NCI-H187 (cell line): ENCODE measurements around the gene HOOK1.
"Not testable (repeated sequence)": the region's sequence is repeated elsewhere in the genome, so short reads cannot be mapped to it uniquely, and the experiment has no call there.

Experiments
- DNase-seq, 2 experiments: peaks; one replicate each; lab custom pipeline; 2025; lab: John Stamatoyannopoulos, UW

Gene HOOK1

DNA sequence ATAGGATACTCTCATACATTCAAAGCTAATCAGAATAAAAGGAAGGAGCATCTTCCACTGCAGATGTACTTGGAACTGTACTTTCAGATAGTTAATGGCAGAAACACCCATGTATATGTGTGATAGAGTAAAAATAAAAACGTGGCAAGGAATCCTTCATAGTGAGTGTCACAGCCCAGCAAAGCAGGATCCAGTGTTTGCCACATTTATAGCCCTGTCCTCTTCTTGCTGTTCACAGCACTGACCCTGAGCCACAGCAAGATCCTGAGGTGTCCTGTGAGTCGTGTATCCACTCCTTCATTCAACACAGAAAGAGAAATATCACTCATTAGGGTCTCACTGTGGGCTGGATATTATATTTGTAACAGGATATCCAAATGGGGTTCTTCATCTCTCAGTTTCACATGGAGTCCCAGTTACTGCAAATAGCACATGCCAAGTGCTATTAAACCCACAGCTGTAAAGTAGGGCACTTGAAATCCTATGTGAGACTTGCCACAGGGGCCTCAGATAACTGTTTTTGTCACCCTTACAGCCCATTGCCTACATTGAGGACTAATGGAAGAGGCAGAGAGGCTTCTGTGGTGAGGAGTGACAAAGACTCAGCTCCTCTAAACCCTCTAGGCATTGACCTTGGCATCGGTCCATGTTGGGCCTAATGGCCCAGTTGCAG, 70.5 kb downstream of the HOOK1 start:
- no peak for DNase-seq

DNA sequence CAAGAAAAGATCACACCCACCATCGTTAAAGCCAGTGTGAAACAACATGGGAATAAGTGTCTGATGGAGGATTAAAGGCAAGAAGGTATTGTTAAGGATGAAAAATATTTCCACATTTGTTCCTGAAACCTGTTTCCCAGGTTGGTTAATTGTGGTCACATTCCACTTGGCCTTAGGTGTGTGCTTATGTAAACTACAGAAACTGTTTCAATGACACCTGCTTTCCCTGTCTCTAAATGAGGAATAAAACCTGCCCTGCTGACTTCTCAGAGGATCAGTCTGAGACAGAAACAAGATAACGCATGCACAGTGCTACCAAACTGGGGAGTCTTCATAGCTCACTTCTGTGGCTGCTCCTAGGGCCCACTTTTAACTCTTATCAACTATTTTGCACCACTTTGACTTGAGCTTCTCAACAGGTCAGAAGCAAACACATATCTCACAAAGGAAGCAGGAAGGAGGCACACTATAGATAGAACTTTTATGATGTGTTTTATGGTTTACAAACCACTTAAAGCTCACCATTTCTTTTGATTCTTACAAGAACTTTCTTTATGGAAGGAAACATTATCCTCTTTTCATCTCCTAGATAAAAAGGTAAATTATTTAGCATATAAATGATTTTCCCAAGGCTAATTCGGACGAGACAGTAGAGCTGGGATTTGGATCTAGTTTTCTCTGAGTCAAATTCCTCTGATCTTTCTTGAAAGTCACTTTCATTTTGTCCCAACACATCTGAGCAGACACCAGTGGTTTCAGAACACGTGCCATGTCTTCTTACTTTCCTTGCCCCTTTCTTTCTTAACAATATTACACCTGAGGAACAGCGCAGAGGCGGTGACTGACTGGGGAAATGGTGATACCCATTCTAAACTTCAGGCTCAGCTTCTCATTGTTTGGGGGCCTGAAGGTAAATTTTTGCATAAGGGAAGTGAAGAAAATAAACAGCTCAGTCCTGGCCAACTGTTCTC, 78.4 kb downstream of the HOOK1 start:
- no peak for DNase-seq

DNA sequence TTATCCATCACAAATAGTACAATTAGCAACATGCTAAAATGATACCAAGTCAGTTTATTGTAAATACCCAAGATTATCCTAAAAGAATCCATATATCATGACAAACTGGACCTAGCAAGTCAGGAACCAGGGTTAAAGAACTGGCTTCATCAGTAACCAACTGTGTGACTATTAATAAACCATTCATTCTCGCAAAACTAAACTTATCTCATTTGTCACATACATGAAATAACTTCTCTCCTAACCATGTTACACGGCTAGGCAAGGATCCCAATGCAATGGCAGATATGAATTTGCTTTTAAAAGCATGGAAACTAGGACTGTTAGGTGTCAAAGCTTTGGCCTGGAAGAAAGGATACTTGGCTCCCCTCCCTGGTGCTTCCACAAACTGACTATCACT, 82.4 kb downstream of the HOOK1 start:
- DNase-seq, result no peak

DNA sequence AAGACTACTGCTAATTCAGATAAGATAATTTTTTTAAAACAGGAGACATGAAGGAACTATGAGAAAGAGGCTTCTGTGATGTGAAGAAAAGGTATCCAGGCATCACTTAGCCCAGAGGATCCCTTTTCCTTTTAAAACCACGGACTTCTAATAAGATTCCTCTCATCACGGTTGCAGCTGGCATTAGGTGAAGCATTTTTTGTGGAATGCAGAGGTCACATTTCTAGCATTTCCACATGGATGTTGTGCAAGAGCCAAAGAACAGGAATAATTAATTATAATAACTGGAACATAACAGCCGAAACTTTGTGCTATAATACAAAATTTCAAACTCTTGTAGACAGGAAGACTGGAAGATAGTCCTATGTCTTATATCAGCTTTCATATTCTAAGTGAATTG, 84.2 kb downstream of the HOOK1 start:
- DNase-seq, result no peak

DNA sequence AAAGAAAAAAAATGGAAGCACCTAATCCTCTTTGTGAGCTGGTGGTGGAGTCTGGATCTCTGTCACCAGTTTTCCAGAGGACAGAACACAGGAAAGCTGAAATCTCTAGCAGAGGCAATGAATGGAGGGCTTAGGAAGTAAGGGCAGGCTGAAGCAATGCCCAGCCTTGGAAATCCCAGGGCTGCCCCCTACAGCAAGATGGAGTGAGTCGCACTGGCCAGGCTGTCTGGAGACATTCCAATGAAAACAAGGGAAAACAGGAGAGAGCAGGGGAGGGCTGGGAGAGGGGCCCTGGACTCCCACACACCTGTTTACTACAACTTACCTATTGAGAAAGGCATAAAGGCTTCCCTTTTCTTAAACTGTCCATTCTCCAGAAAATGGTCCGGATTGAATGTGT, 85.9 kb downstream of the HOOK1 start:
- no peak for DNase-seq

DNA sequence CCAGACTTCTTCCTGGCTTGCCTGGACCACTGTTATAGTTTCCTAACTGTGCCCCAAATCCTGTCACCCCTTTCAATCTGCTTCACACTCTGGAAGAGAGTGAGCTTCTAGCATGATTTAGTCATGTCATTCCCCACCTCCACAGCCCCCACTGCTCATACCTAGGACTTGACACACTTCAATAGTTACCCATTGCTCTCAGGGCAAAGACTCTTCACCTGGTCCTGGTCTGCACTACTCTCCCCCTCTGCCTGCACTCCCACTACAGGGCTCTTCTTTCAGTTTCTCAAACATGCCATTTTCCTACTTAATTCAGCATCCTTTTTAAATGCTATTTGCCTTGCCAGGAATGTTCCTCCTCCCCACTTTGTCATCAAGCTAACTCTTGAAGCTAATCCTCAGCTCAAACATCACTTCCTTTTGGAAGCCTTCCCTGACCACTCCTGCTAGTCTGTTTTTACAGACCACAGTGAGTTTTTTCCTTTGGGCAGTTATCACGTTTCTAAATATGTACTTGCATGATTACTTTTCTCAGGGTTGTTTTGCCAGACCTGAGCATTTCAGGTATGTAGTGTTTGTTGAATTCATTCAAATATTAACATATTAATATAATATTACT, 87.1 kb downstream of the HOOK1 start:
- DNase-seq, result no peak

DNA sequence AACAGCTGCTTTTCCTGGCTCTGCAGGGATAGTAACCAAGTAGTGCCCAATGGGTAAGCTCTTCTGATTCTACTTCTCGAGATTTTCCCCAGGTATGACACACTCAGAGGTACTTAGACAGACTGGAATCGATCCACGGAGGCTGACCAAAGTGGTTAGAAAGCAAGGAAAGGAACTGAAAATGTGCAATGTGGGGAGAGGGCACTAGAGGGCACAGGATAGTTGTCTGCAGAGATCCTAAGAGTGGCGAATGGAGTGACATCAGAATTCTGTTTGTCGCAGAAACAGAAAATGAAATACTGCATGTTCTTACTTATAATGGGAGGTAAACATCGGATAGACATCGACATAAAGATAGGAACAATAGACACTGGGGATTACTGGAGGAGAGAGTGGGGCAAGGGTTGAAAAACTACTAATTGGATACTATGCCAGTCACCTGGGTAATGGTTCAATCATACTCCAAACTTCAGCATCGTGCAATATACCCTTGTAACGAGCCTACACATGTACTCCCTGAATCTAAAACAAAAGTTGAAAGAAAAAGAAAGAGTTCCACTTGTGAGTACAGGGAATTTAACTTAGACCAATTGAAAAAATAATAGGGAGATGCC, 88.5 kb downstream of the HOOK1 start:
- no peak for DNase-seq

DNA sequence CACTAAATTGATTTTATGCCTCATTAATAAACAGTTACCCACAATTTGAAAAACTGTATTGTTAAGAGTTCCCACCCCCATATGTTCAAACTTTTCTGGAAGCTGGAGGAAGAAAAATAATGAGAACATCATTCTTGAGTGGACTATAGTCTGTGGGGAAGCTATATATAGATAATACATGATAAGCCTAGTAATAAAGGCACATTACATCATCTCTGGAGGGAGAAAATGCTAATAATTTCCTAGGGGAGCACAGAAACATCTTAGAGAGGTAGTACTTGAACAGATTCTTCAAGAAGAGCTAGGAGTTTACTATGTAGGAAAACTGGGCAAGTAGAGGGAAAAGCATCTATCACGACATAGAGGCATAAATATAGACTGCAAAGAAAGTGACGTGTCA, 92.2 kb downstream of the HOOK1 start:
- no peak for DNase-seq

GRCh38 chr1:59908084-59908483, 93.3 kb downstream of the HOOK1 start:
- no peak for DNase-seq

GRCh38 chr1:59908682-59909081, 93.9 kb downstream of the HOOK1 start:
- DNase-seq, result no peak

DNA sequence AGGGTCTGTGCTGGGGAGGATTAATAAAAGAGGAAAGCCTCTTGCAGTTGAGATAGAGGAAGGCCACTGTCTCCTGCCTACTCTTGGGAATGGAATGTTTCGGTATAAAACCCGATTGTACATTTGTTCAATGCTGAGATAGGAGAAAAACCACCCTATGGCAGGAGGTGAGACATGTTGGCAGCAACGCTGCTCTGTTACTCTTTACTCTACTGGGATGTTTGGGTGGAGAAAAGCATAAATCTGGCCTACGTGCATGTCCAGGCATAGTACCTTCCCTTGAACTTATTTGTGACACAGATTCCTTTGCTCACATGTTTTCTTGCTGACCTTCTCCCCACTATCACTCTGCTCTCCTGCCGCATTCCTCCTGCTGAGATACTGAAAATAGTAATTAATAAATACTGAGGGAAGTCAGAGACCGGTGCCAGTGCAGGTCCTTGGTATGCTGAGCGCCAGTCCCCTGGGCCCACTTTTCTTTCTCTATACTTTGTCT, 100.1 kb downstream of the HOOK1 start:
- not testable (repeated sequence) for DNase-seq

GRCh38 chr1:59915516-59915915, 100.8 kb downstream of the HOOK1 start:
- no peak for DNase-seq

DNA sequence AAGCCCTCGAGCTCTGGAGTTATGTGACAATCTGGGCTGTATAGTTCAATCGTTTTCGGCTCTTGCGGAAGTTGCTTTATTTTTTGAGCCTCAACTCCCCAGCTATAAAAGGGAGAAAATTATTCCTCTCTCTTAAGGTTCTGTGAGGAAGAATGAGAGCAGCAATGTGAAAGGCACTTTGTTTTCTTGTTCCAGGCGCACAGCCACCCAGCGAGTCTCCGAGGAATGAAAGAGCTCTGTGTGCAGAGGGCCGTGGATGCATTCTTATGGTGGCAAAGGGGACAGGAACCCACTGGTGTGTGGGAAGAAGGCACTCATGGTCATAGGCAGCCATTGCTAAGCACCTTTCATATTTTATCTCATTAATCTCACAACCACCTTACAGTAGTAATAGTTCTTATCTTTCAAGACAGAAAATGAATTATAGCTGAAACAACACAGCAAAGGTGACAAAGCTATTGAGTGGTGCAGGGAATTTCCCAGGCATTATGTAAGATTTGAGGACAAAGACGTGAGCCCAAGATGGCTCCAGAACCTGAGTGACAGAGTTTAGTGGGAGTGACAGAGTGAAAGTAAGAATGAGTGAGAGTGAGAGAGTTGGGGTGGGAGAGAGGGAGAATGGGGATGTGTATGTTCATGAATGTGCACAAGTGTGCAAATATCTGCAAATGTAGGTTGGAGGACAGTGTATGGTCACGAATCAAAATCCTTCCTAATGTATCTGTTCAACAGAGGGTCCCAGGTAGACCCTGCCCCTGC, 102.5 kb downstream of the HOOK1 start:
- DNase-seq, result no peak

- no peak for DNase-seq
Observed at GRCh38 chr1:59917785-59918180, 103.0 kb downstream of the HOOK1 start.

DNA sequence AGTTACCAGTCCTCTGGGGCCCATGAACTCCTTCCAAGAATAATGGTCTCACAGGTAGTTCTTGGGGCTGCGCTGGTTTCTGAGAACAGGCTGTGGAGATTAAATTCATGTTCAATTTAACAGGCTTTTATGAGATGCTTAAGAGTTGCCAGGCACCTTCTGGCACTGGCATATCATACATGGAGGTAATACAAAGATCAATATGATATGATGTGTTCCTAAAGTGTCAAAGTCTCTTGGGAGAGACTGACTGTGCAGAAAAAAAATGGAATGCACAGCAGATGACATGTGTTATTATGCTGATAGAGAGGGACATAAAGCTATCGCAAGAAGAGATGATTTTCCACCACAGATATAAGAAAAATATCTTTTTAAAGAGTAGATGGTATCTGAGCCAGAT, 105.0 kb downstream of the HOOK1 start:
- DNase-seq, result no peak

DNA sequence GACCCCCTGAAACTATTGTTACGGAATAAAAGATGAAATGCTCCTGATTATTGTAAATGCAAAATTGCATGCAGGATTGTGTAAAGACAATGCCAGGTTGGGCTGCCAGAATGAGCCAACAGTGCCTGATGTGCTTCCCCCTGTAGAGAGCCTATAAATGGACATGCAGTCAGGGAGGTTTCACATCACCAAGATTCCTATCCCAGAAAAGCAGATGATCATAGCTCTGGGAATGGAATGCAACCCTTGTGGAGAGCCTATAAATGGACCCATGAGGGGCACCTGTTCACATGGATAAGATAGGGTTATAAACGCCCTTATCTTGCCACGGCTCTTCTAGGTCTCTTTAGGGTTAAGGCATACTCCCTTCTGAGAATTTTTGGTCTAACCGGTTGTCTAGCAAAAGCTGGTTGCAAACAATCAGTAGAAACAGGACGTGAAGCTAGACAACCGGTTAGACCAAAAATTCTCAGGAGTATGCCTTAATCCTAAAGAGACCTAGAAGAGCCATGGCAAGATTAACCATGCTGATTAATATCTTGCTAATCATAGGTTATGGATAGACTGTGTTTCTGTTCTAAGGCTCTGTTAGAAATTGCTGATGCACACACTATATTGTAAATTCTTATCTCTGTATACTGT, 106.6 kb downstream of the HOOK1 start:
- not testable (repeated sequence) for DNase-seq

GRCh38 chr1:59924653-59925052, 109.9 kb downstream of the HOOK1 start:
- no peak for DNase-seq
